DOHH2 (cell line): ENCODE measurements around the gene GLIPR2.

Source experiments
- H3F3A ChIP-seq: fragments of 200-600 bp; sonication (generic), shearing (Covaris generic); 2 replicates; pipeline ENCODE4 v1.6.0; 2016; ENCODE audit warnings: antibody characterized with exemption, mild to moderate bottlenecking; ENCODE audit not compliant: control insufficient read depth, insufficient read depth
- H3K27ac ChIP-seq: fragments of 200-600 bp; sonication (generic); 2 replicates; pipeline ENCODE4 v1.5.1; 2014; ENCODE audit warnings: low read depth, mild to moderate bottlenecking, low read length, moderate library complexity
- H3K27me3 ChIP-seq: fragments of 200-600 bp; sonication (generic); 2 replicates; pipeline ENCODE4 v1.6.1; 2014; ENCODE audit warnings: mild to moderate bottlenecking, low read length, mixed read lengths; ENCODE audit not compliant: control insufficient read depth
- H3K36me3 ChIP-seq: fragments of 200-600 bp; sonication (generic); 2 replicates; pipeline ENCODE4 v1.6.1; 2014; ENCODE audit warnings: mild to moderate bottlenecking, low read length, moderate library complexity, mixed read lengths; ENCODE audit not compliant: control insufficient read depth
- H3K4me1 ChIP-seq: fragments of 200-600 bp; sonication (generic); 2 replicates; pipeline ENCODE4 v1.6.1; 2014; ENCODE audit warnings: mild to moderate bottlenecking, low read length, mixed read lengths; ENCODE audit not compliant: control insufficient read depth
- H3K4me2 ChIP-seq: fragments of 200-600 bp; sonication (generic); 2 replicates; pipeline ENCODE4 v1.6.0; 2014; ENCODE audit warnings: mild to moderate bottlenecking, low read length, moderate library complexity
- H3K4me3 ChIP-seq: fragments of 200-600 bp; sonication (generic); 2 replicates; pipeline ENCODE4 v1.5.1; 2014; ENCODE audit warnings: mild to moderate bottlenecking, low read length, mixed read lengths
- H3K79me2 ChIP-seq: fragments of 200-600 bp; sonication (generic); 2 replicates; pipeline ENCODE4 v1.6.1; 2014; ENCODE audit warnings: mild to moderate bottlenecking, low read length, mixed read lengths; ENCODE audit not compliant: control insufficient read depth
- H3K9me2 ChIP-seq: fragments of 200-600 bp; sonication (generic); replicated peaks from 2 replicates; pipeline ENCODE4 v1.6.1; 2014; ENCODE audit warnings: mild to moderate bottlenecking, low read length, mixed read lengths; ENCODE audit not compliant: control insufficient read depth
- H3K9me3 ChIP-seq: fragments of 200-600 bp; sonication (generic); 2 replicates; pipeline ENCODE4 v1.6.1; 2014; ENCODE audit warnings: antibody characterized with exemption, low read length, mixed read lengths; ENCODE audit not compliant: control insufficient read depth, insufficient read depth
- H4K20me1 ChIP-seq: fragments of 200-600 bp; sonication (generic); 2 replicates; pipeline ENCODE4 v1.6.0; 2014; ENCODE audit warnings: low read depth, mild to moderate bottlenecking, antibody characterized with exemption, low read length, moderate library complexity; ENCODE audit not compliant: control insufficient read depth, insufficient read depth
- EZH2phosphoT487 ChIP-seq: fragments of 200-600 bp; sonication (generic); IDR thresholded peaks from 2 replicates; pipeline ENCODE4 v1.6.1; 2017; ENCODE audit warnings: borderline replicate concordance, mild to moderate bottlenecking, antibody characterized with exemption, low read length, moderate library complexity, mixed read lengths
- TF ChIP-seq, protein P1 (sequence below): fragments of 200-600 bp; sonication (generic); IDR thresholded peaks from one replicate; pipeline ENCODE4 v1.5.1; 2014; ENCODE audit warnings: antibody characterized with exemption, mild to moderate bottlenecking, low read depth, low read length; ENCODE audit not compliant: poor library complexity, severe bottlenecking

GLIPR2 gene

DNA sequence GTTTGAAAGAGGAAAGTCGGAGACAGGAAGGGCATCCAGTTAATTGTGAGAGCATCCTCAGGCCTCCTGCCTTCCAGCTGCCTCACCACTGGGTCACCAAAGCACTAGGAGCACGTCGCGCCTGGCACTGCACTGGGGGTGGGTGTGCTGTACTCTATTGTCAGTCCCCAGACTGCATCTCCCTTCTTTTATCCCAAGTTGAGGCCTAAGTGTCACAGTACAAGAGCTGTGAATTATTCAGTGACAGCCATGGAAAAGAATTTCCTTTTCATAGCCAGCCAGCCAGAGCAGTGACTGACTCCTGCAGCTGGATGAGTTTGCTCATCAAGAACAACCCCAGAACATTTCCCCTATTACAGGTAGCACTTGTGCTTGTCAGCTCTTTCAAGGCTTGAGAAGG lies 70.5 kb downstream of the GLIPR2 start:
- TF ChIP-seq EZH2phosphoT487, result no peak
- TF ChIP-seq, protein P1, sequence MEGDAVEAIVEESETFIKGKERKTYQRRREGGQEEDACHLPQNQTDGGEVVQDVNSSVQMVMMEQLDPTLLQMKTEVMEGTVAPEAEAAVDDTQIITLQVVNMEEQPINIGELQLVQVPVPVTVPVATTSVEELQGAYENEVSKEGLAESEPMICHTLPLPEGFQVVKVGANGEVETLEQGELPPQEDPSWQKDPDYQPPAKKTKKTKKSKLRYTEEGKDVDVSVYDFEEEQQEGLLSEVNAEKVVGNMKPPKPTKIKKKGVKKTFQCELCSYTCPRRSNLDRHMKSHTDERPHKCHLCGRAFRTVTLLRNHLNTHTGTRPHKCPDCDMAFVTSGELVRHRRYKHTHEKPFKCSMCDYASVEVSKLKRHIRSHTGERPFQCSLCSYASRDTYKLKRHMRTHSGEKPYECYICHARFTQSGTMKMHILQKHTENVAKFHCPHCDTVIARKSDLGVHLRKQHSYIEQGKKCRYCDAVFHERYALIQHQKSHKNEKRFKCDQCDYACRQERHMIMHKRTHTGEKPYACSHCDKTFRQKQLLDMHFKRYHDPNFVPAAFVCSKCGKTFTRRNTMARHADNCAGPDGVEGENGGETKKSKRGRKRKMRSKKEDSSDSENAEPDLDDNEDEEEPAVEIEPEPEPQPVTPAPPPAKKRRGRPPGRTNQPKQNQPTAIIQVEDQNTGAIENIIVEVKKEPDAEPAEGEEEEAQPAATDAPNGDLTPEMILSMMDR, result no peak
- Histone ChIP-seq H3K4me1 (no peaks in the 10 kb centered on the region), H3K9me3 (no peaks in the 10 kb centered on the region), H3K27me3 (no peaks in the 10 kb centered on the region), H3K4me2 (no peak overlapping the region), H3K79me2 (peaks cover 82% of the 10 kb centered on the region), H3K27ac (no peak overlapping the region), H3K9me2 (no peaks in the 10 kb centered on the region), H3K4me3 (no peak overlapping the region), H4K20me1 (peaks cover 6% of the 10 kb centered on the region), H3K36me3 (peaks cover 97% of the 10 kb centered on the region), H3F3A (no peaks in the 10 kb centered on the region)

DNA sequence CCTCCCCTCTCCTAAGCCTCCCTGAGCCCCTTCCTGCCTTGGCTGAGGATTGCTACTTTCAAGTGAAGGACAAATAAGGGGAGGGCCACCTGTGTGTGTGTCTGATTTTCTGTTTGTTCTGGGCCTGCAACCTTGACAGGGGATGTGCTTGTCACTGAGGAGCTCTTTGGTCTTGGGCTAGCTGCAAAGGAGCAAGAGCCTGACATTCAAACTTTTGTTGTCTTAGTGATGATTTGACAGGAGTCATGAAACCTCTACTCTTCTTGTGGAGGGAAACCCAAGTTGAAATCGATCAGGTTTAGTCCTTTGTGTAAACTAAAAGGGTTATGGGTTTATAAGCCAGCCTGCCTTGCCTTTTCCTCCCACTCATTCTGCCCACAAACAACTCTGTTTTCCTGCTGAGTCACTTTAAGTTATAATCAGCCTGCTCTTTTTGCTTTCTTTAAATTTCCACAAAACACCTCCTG lies 71.0 kb downstream of the GLIPR2 start:
- TF ChIP-seq EZH2phosphoT487, result no peak
- TF ChIP-seq, protein P1, result no peak
- peaks cover 84% of the 10 kb centered on the region for H3K79me2 ChIP-seq
- no peaks in the 10 kb centered on the region for H3K27me3 ChIP-seq
- H4K20me1 ChIP-seq, result peaks cover 6% of the 10 kb centered on the region
- no peak overlapping the region for H3K27ac ChIP-seq
- no peaks in the 10 kb centered on the region for H3K9me2 ChIP-seq
- H3K36me3 ChIP-seq, result peaks cover 97% of the 10 kb centered on the region
- H3K4me1 ChIP-seq, result no peaks in the 10 kb centered on the region
- H3K4me2 ChIP-seq, result no peak overlapping the region
- H3K4me3 ChIP-seq, result no peak overlapping the region
- H3K9me3 ChIP-seq, result no peaks in the 10 kb centered on the region
- no peaks in the 10 kb centered on the region for H3F3A ChIP-seq

DNA sequence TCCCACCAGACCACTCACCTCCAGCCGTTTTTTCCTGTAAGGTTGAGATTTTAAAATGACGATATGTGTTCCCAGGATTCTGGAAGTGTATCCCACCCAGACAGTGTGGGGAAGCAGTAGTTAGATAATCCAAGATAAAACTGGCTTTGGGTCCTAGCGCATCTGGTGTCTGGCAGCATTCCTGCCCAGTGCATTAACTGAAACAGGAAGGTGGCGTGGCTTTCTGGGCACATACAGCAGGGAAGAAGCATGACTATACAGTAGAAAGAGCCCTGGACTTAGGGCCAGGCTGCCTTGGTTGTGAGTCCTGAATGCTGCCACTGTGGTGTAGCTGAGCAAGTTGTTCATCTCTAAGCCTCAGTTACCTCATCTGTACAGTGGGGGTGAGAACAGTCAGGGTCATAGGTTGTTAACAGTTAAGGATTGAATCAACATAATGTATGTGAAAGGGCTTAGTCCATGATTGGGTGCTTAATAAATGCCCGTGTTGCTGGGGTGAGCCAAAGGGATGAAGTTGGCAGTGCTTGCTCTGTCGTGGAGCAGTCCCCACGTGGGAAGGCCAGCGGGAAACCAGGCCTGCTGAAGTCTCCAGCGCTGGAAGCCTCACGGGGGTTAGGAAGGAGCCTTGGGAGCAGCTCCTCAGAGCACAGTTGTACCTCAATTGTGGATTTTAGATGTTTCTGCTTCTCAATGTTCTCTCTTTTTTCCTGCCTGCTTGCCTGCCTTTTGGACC lies 72.2 kb downstream of the GLIPR2 start:
- H3K79me2 ChIP-seq, result peaks cover 92% of the 10 kb centered on the region
- no peaks in the 10 kb centered on the region for H3K9me2 ChIP-seq
- peaks cover 13% of the 10 kb centered on the region for H4K20me1 ChIP-seq
- H3F3A ChIP-seq, result peaks cover 3% of the 10 kb centered on the region; the same call in 1 of the 2 replicates
- TF ChIP-seq EZH2phosphoT487, result no peak
- TF ChIP-seq, protein P1, result no peak
- H3K36me3 ChIP-seq, result peaks cover 97% of the 10 kb centered on the region
- no peaks in the 10 kb centered on the region for H3K4me1 ChIP-seq
- no peak overlapping the region for H3K27ac ChIP-seq
- H3K4me2 ChIP-seq, result no peak overlapping the region
- no peak overlapping the region for H3K4me3 ChIP-seq
- no peaks in the 10 kb centered on the region for H3K27me3 ChIP-seq
- H3K9me3 ChIP-seq, result no peaks in the 10 kb centered on the region
